Smooth muscle cell (in vitro differentiated cells): ENCODE measurements around the gene ANO1. TPM values are rescaled to one million over a fixed set of nuclear protein-coding genes. Genes with fewer than 3 reads are reported as not detected.

Experiments used
- DNase-seq: peaks from one replicate; lab custom pipeline; 2025; ENCODE audit not compliant: unreplicated experiment; lab: John Stamatoyannopoulos, UW
- H2AFZ ChIP-seq: fragments of 200-600 bp; sonication (generic); 2 replicates; pipeline ENCODE4 v1.6.0; 2016; ENCODE audit warnings: antibody characterized with exemption, low read depth, mild to moderate bottlenecking
- H3F3A ChIP-seq: fragments of 200-600 bp; sonication (generic); 2 replicates; pipeline ENCODE4 v1.6.0; 2017; ENCODE audit warnings: antibody characterized with exemption, low read depth
- H3K27ac ChIP-seq: fragments of 200-600 bp; sonication (generic); 2 replicates; pipeline ENCODE4 v1.5.1; 2016; ENCODE audit warnings: low read depth, mild to moderate bottlenecking
- H3K27me3 ChIP-seq: fragments of 200-600 bp; sonication (generic); 2 replicates; pipeline ENCODE4 v1.6.1; 2016; ENCODE audit warnings: low read depth, mild to moderate bottlenecking
- H3K36me3 ChIP-seq: fragments of 200-600 bp; sonication (generic); 2 replicates; pipeline ENCODE4 v1.5.1; 2016; ENCODE audit warnings: low read depth
- H3K4me1 ChIP-seq: fragments of 200-600 bp; sonication (generic); 2 replicates; pipeline ENCODE4 v1.5.1; 2016; ENCODE audit warnings: low read depth
- H3K4me2 ChIP-seq: fragments of 200-600 bp; sonication (generic); 2 replicates; pipeline ENCODE4 v1.6.0; 2016; ENCODE audit warnings: mild to moderate bottlenecking
- H3K4me3 ChIP-seq: fragments of 200-600 bp; sonication (generic); 2 replicates; pipeline ENCODE4 v1.5.1; 2016; ENCODE audit warnings: mild to moderate bottlenecking
- H3K79me2 ChIP-seq: fragments of 200-600 bp; sonication (generic); 2 replicates; pipeline ENCODE4 v1.6.0; 2016; ENCODE audit warnings: low read depth, mild to moderate bottlenecking
- H3K9ac ChIP-seq: fragments of 200-600 bp; sonication (generic); 2 replicates; pipeline ENCODE4 v1.6.0; 2016; ENCODE audit warnings: low read depth
- H3K9me3 ChIP-seq: fragments of 200-600 bp; sonication (generic); replicated peaks from 2 replicates; pipeline ENCODE4 v1.5.1; 2016; ENCODE audit warnings: low read depth
- H4K20me1 ChIP-seq: fragments of 200-600 bp; sonication (generic); 2 replicates; pipeline ENCODE4 v1.6.0; 2016; ENCODE audit warnings: low read depth
- WGBS: methylation state at CpG from one replicate; pipeline ENCODE4 v1.1.7; 2016; ENCODE audit warnings: low lambda C conversion rate; 5-methylcytosine and 5-hydroxymethylcytosine counted together
- polyA plus RNA-seq: library from polyadenylated mRNA; unstranded; fragments of >200 nt; fragmentation: Nextera tagmentation; extraction: Ambion mirVana; gene quantifications from 2 replicates; pipeline ENCODE4 v1.2.1, GENCODE V29; 2016
- total RNA-seq: library from RNA; depleted of rRNA; stranded (reverse); fragments of >200 nt; gene quantifications from 2 replicates; pipeline ENCODE4 v1.2.3, GENCODE V29; 2014
- TF ChIP-seq, protein P1 (sequence below): fragments of 200-600 bp; sonication (generic); IDR thresholded peaks from 2 replicates; pipeline ENCODE4 v1.5.1; 2017; ENCODE audit warnings: borderline replicate concordance, mild to moderate bottlenecking, antibody characterized with exemption; ENCODE audit not compliant: insufficient read depth, poor library complexity, severe bottlenecking

Gene ANO1
- total and polyA plus RNA-seq, 2 experiments from 2014 or later, result 93.4 to 133 TPM

DNA sequence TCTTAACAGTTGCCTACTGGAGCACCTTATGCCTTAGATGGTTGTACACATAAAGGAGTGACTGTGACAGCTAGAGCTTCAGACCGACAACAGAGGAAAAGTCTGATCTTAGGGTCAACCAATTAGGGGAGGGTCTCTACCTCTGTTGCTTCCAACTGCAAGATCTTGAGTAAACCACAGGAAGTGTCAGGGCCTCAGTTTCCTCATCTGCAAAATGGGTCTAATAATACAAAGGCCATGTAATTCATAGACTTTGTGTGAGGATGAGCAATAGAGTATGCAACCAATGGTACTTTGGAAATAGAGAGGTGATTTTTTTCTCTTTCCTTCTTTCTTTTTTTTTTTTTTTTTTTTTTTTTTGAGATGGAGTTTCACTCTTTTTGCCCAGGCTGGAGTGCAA is 16.4 kb upstream of the ANO1 start:
- Histone ChIP-seq H3K36me3 (no peaks in the 10 kb centered on the region), H3K4me2 (no peak overlapping the region), H4K20me1 (no peaks in the 10 kb centered on the region), H2AFZ (no peak overlapping the region), H3K9ac (no peak overlapping the region), H3K27me3 (no peaks in the 10 kb centered on the region), H3K79me2 (no peaks in the 10 kb centered on the region), H3K4me1 (no peaks in the 10 kb centered on the region), H3F3A (no peaks in the 10 kb centered on the region), H3K27ac (no peak overlapping the region), H3K9me3 (no peaks in the 10 kb centered on the region), H3K4me3 (no peak overlapping the region)
- TF ChIP-seq, protein P1, sequence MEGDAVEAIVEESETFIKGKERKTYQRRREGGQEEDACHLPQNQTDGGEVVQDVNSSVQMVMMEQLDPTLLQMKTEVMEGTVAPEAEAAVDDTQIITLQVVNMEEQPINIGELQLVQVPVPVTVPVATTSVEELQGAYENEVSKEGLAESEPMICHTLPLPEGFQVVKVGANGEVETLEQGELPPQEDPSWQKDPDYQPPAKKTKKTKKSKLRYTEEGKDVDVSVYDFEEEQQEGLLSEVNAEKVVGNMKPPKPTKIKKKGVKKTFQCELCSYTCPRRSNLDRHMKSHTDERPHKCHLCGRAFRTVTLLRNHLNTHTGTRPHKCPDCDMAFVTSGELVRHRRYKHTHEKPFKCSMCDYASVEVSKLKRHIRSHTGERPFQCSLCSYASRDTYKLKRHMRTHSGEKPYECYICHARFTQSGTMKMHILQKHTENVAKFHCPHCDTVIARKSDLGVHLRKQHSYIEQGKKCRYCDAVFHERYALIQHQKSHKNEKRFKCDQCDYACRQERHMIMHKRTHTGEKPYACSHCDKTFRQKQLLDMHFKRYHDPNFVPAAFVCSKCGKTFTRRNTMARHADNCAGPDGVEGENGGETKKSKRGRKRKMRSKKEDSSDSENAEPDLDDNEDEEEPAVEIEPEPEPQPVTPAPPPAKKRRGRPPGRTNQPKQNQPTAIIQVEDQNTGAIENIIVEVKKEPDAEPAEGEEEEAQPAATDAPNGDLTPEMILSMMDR, result no peak
- 100% methylated on average over 1 of the region's 1 CpG for WGBS
- DNase-seq, result no peak

DNA sequence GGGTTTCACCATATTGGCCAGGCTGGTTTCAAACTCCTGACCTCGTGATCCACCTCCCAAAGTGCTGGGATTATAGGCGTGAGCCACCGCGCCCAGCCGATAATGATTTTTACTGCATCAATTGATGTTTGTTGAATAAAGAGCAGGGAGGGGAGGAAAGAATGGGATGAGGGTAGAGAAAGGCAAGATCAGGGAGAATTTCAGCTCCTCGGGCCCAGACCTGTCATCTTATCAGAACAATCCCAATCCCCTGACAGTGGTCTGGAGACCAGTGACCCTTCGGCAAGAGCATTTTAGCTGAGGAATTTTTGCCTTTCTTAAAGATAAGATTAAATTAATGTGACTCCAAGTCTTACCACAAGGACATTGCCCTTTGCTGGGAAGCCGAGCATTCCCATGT is 15.0 kb upstream of the ANO1 start:
- H3K27me3 ChIP-seq, result no peaks in the 10 kb centered on the region
- peaks cover 4% of the 10 kb centered on the region for H3K4me1 ChIP-seq
- no peak for DNase-seq
- TF ChIP-seq, protein P1, result no peak
- no peaks in the 10 kb centered on the region for H3K36me3 ChIP-seq
- no peaks in the 10 kb centered on the region for H3F3A ChIP-seq
- H3K9me3 ChIP-seq, result no peaks in the 10 kb centered on the region
- no peak overlapping the region for H3K9ac ChIP-seq
- no peaks in the 10 kb centered on the region for H3K79me2 ChIP-seq
- no peak overlapping the region for H3K27ac ChIP-seq
- H3K4me2 ChIP-seq, result no peak overlapping the region
- no peaks in the 10 kb centered on the region for H4K20me1 ChIP-seq
- no peak overlapping the region for H2AFZ ChIP-seq
- no peak overlapping the region for H3K4me3 ChIP-seq
- WGBS, result 78% methylated on average over 8 of the region's 8 CpGs

DNA sequence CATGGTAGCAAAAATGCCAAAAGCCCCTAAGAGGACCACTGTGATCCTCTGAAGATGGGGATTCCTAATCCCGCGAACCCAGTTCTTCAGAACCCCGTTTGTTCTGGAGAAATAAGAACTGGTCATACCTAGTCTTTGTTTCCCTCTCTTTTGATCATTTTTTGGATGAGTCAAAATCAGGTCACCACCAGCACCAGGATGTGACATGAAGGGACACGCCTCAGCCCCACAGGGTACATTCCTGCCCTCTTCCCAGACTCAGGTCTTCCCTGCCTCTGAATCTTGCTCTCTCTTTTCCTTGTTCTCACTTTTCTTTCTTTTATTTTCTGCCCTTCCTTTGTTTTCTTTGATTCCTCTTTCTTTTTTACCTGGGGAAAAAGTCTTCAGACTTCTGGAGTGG is 14.6 kb upstream of the ANO1 start:
- no peak for DNase-seq
- Histone ChIP-seq H3K27ac (no peak overlapping the region), H3K79me2 (no peaks in the 10 kb centered on the region), H3K27me3 (no peaks in the 10 kb centered on the region), H4K20me1 (no peaks in the 10 kb centered on the region), H3K4me3 (no peak overlapping the region), H3K4me1 (peaks cover 4% of the 10 kb centered on the region), H3K9ac (no peak overlapping the region), H3K36me3 (no peaks in the 10 kb centered on the region), H2AFZ (no peak overlapping the region), H3F3A (no peaks in the 10 kb centered on the region), H3K9me3 (no peaks in the 10 kb centered on the region), H3K4me2 (no peak overlapping the region)
- WGBS, result 90% methylated on average over 4 of the region's 4 CpGs
- TF ChIP-seq, protein P1, result no peak

DNA sequence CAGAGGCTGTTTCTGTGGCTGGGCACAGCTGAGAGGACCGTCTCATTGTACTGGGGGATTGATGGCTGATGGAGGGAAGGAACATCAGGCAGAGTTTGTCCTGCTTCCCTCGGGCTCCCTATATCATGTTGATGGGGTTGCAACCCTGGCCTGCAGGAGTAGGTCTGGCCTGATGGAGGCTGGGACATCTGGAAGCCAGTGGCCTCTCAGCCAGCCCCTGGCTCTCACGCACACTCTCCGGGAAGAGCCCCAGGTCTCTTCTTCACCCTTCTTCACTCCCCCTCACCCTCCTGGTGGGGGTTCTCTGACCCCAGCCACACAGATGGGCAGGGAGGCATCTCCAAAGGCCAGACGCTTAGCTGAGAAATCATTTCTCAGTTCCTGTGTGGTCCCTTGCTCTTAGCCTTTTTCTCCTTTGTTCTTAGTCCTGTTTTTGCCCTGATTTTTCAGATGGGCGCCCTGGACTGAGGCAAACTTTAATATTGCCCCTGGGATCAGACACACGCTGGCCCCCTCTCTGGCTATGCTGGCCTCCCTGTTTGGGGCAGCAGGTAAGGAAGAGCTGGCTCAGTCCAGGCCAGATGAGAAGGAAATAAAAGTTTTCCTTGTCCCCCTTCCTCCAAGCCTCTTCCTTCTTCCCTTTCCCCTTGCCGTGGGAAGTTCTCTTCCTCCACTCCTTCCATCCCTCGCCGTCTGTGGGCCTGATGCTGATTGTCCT is 13.9 kb upstream of the ANO1 start:
- Histone ChIP-seq H3K9ac (no peak overlapping the region), H3F3A (no peaks in the 10 kb centered on the region), H3K4me2 (no peak overlapping the region), H3K9me3 (no peaks in the 10 kb centered on the region), H4K20me1 (no peaks in the 10 kb centered on the region), H3K36me3 (no peaks in the 10 kb centered on the region), H3K79me2 (no peaks in the 10 kb centered on the region), H3K27ac (no peak overlapping the region), H3K4me3 (no peak overlapping the region), H3K4me1 (peaks cover 4% of the 10 kb centered on the region), H2AFZ (no peak overlapping the region), H3K27me3 (no peaks in the 10 kb centered on the region)
- 85% methylated on average over 10 of the region's 10 CpGs for WGBS
- TF ChIP-seq, protein P1, result no peak
- DNase-seq, result no peak
